DND-41 (cell line): Measurements from ENCODE around the gene VPS50.
"Not testable (repeated sequence)": the region's sequence is repeated elsewhere in the genome, so short reads cannot be mapped to it uniquely, and the experiment has no call there.

Experiments used
- ATAC-seq: fragments of 200-7000 bp; cut with Tn5 transposase; 3 replicates; pipeline ENCODE4 v1.9.1; 2021; ENCODE audit warnings: low read depth; ENCODE audit not compliant: insufficient read depth
- DNase-seq: peaks from one replicate; pipeline ENCODE4 v3.0.0-alpha.2; 2020
- H2AFZ ChIP-seq: 2 replicates; pipeline ENCODE4 v1.6.0; 2012; ENCODE audit warnings: low read depth, low read length
- H3K27ac ChIP-seq: 2 replicates; pipeline ENCODE4 v1.5.1; 2012; ENCODE audit warnings: low read length, inconsistent platforms
- H3K27me3 ChIP-seq: fragments of 200-600 bp; sonication (generic); 2 replicates; pipeline ENCODE4 v1.6.0; 2012; ENCODE audit warnings: low read length, mild to moderate bottlenecking, inconsistent platforms; ENCODE audit not compliant: insufficient read depth, poor library complexity
- H3K36me3 ChIP-seq: 2 replicates; pipeline ENCODE4 v1.5.1; 2012; ENCODE audit warnings: low read length, inconsistent platforms; ENCODE audit not compliant: insufficient read depth
- H3K4me1 ChIP-seq: 2 replicates; pipeline ENCODE4 v1.5.1; 2012; ENCODE audit warnings: mild to moderate bottlenecking, low read length; ENCODE audit not compliant: insufficient read depth
- H3K4me2 ChIP-seq: 2 replicates; pipeline ENCODE4 v1.6.0; 2012; ENCODE audit warnings: mild to moderate bottlenecking, moderate library complexity, low read length, inconsistent platforms; ENCODE audit not compliant: insufficient read depth
- H3K4me3 ChIP-seq, 2 experiments: fragments of 200-600 bp in 1 of 2; shearing (Covaris generic) in 1 of 2; 2 replicates each; pipeline ENCODE4 v1.5.1; 2012 to 2016; ENCODE audit warnings: inconsistent platforms in 2 of 2, low read length in 2 of 2, mild to moderate bottlenecking in 2 of 2, low read depth in 1 of 2, moderate library complexity in 1 of 2
- H3K79me2 ChIP-seq: 2 replicates; pipeline ENCODE4 v1.6.0; 2012; ENCODE audit warnings: low read length, inconsistent platforms; ENCODE audit not compliant: insufficient read depth
- H3K9ac ChIP-seq: 2 replicates; pipeline ENCODE4 v1.6.0; 2012; ENCODE audit warnings: low read depth, mild to moderate bottlenecking, inconsistent platforms, low read length, moderate library complexity
- H3K9me3 ChIP-seq: 2 replicates; pipeline ENCODE4 v1.5.1; 2012; ENCODE audit warnings: low read length, moderate library complexity, mild to moderate bottlenecking, inconsistent platforms; ENCODE audit not compliant: insufficient read depth, severe bottlenecking
- H4K20me1 ChIP-seq: 2 replicates; pipeline ENCODE4 v1.6.0; 2012; ENCODE audit warnings: low read length; ENCODE audit not compliant: insufficient read depth
- CTCF ChIP-seq: IDR thresholded peaks from 2 replicates; pipeline ENCODE4 v1.5.1; 2012; ENCODE audit warnings: borderline replicate concordance, low read length, moderate library complexity, mild to moderate bottlenecking; ENCODE audit not compliant: poor library complexity, severe bottlenecking; ENCODE audit errors: extremely low read depth
- EZH2 ChIP-seq: IDR thresholded peaks from 3 replicates; pipeline ENCODE4 v1.6.1; 2012; ENCODE audit warnings: borderline replicate concordance, low read depth, mild to moderate bottlenecking, moderate library complexity, low read length, inconsistent platforms; ENCODE audit not compliant: severe bottlenecking

The VPS50 gene

GRCh38 chr7:93367254-93367653 is 135.1 kb downstream of the VPS50 start:
- Histone ChIP-seq H3K4me1 (no peaks in the 10 kb centered on the region), H3K27ac (no peak overlapping the region), H4K20me1 (no peaks in the 10 kb centered on the region), H2AFZ (no peak overlapping the region), H3K9me3 (no peaks in the 10 kb centered on the region), H3K4me3 (no peak overlapping the region), H3K27me3 (no peaks in the 10 kb centered on the region), H3K9ac (no peak overlapping the region), H3K4me2 (no peak overlapping the region), H3K36me3 (no peaks in the 10 kb centered on the region), H3K79me2 (no peaks in the 10 kb centered on the region)
- ATAC-seq (no peak), DNase-seq (no peak)
- TF ChIP-seq CTCF (no peak), EZH2 (no peak)

GRCh38 chr7:93370937-93371336 is 138.8 kb downstream of the VPS50 start:
- not testable (repeated sequence) for H3K79me2 ChIP-seq, H2AFZ ChIP-seq, H3K4me3 ChIP-seq, ATAC-seq, H3K9me3 ChIP-seq, H3K4me1 ChIP-seq, H4K20me1 ChIP-seq, DNase-seq, H3K36me3 ChIP-seq, H3K4me2 ChIP-seq, H3K27me3 ChIP-seq, H3K9ac ChIP-seq, H3K27ac ChIP-seq

- TF ChIP-seq CTCF (no peak), EZH2 (no peak)
Observed at GRCh38 chr7:93373537-93373936, 141.4 kb downstream of the VPS50 start.

GRCh38 chr7:93374345-93374940 is 142.3 kb downstream of the VPS50 start:
- DNase-seq, result no peak
- H4K20me1 ChIP-seq, result no peaks in the 10 kb centered on the region
- no peak overlapping the region for H3K4me2 ChIP-seq
- TF ChIP-seq CTCF (peak; percentile 78), EZH2 (no peak)
- H3K27ac ChIP-seq, result no peak overlapping the region
- no peaks in the 10 kb centered on the region for H3K79me2 ChIP-seq
- no peaks in the 10 kb centered on the region for H3K27me3 ChIP-seq
- H3K9ac ChIP-seq, result no peak overlapping the region
- no peak overlapping the region for H2AFZ ChIP-seq
- H3K4me3 ChIP-seq, result no peak overlapping the region
- H3K36me3 ChIP-seq, result no peaks in the 10 kb centered on the region
- H3K9me3 ChIP-seq, result no peaks in the 10 kb centered on the region
- ATAC-seq, result peak; percentile 87
- H3K4me1 ChIP-seq, result no peaks in the 10 kb centered on the region

More at GRCh38 chr7:93373537-93373936, 141.4 kb downstream of the VPS50 start:
- Histone ChIP-seq H3K27me3 (no peaks in the 10 kb centered on the region), H3K9me3 (no peaks in the 10 kb centered on the region), H3K4me3 (no peak overlapping the region), H3K4me1 (no peaks in the 10 kb centered on the region), H3K27ac (no peak overlapping the region), H3K9ac (no peak overlapping the region), H3K4me2 (no peak overlapping the region), H4K20me1 (no peaks in the 10 kb centered on the region), H3K79me2 (no peaks in the 10 kb centered on the region), H2AFZ (no peak overlapping the region), H3K36me3 (no peaks in the 10 kb centered on the region)
- DNase-seq (no peak), ATAC-seq (no peak)
